GM19397 (cell line): ENCODE data around the gene CA10.

ENCODE experiments used
- ATAC-seq: cut with Tn5 transposase; IDR thresholded peaks from one replicate; pipeline ENCODE4 v1.9.1; 2021; ENCODE audit warnings: mild to moderate bottlenecking, moderate library complexity; ENCODE audit not compliant: unreplicated experiment

Gene CA10

DNA sequence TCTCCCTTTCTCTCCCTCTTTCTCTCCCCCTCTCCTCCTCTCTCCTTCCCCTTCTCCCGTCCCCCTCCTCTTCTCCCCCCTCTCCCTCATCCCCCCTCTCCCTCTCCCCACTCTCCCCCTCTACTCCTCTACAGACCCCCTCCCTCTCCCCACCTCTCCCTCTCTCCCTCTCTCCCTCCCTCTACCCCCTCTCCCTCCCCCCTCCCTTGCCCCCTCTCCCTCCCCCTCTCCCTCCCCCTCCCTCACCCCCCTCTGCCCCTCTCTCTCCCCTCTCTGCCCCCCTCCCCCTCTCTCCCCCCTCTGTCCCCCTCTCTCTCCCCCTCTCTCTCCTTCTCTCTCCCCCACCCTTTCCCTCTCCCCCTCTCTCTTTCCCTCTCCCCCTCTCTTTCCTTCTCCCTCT lies 545.3 kb downstream of the CA10 start:
- ATAC-seq: no peak

DNA sequence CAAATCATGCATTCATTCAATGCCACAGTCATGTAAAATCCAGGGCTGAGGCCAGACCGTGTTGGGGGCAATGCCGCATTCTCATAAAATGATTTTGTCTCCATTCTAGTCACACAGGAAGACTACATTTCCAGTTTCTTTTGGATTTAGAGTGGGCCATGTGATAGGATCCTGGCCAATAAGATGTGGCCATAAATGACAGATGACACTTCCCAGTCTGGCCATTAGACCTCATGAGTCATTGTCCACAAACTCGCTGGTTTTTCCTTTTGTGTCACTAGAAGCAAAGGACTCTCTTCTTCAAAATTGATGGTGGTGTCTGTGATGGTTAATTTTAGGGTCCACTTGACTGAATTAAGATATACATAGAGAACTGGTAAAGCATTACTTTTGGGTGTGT lies 545.8 kb downstream of the CA10 start:
- ATAC-seq: no peak

DNA sequence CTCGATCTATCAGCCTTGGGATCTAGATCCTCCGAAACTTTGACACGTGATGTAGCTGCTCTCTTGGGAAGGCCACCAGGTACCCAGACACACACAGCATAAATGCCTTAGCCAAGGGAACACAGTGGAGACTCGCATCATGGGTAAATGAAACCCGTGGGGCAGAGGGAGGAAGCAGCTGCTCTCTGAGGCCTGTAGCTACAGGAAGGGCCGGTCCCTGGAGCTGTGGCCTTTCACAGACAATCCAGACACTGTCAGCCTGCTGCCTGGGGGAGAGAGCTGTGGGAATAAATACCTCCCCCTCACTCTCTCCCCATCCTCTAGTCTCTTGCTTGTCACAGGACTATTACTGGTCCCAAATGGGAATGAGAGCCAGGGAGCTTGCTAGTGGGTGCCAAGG lies 546.9 kb downstream of the CA10 start:
- no peak for ATAC-seq

DNA sequence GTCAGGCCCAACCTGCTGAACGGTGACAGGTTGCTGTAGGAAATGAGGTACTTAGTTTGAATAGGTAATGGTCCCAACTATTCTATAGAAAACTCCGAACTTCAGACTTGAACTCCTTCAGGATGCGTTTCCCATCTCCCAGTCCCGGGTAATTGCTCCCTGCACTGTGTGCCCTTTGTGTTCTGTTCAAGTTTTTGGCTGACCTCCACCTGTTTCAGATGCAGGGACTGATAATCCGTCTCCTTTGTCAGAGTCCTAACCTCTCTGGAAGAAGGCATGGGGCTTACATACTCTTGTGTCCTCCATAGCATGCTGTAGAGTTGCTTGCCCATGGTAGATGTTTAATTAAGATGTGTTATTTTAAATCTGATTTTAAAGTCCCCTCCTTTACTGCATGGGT lies 547.7 kb downstream of the CA10 start:
- no peak for ATAC-seq

DNA sequence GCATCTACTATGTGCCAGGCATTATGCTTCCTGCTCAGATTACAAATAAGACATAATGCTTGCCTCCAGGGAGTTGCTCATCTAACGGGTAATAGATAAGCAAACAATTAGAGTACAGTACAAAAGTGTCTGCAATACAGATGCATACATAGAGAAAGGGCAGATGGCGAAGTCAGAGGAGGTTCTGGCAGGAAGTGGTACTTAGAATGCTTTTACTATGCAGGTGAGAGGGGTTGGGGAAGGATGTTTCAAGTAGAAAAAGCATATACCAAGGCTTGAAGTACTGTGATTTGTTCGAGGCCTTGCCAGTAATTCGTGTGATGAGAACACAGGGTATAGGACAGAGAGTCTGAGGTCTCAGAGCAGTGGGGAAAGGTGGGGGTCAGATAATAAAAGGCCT lies 548.4 kb downstream of the CA10 start:
- no peak for ATAC-seq

DNA sequence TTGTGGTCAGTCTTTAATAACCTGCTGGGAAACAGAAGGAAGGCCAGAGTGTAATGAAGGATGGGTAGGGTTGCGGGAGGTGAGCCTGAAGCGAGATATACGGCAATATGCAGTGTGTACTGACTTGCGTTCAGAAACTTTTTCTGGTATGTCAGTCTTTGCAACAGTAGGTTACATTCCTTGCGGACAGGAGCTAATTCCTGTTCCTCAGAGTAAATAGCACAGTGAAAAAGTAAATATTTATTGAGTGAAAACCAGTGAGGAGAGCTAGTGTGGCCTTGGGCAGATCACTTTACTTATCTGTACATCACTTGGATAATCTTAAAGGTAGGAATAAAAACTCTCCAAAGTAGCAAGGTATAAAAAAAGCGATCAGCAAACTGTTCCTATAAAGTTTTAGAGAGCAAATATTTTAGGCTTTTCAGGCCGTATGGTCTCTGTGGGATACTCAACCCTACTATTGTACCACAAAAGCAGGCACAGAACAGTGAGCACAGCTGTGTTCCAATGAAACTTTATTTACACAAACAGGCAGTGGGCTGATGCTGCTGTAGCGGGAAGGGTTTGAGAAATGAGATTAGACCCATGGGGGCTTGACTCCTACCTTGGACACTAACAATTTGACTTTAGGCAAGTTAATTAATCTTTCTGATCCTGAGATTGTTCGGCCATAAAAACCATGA lies 550.1 kb downstream of the CA10 start:
- ATAC-seq: no peak

DNA sequence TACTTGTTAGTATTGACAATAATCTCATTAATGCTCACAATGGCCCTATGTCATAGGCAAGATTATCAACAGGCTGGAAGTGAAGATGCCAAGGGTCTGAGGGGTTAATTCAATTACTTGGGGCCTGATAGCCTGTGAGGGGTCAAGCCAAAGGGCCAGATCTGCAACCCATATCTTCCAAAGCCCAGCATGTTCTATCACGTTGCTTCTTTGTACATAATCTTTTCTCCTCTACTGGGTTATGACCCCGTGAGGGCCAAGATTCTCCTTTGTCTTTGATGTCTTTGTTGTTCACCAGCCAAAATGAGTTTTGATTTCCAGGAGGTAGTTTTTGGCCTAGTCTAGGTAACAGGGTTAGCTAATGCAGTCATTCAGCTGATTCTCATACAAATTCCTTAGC lies 551.0 kb downstream of the CA10 start:
- no peak for ATAC-seq

DNA sequence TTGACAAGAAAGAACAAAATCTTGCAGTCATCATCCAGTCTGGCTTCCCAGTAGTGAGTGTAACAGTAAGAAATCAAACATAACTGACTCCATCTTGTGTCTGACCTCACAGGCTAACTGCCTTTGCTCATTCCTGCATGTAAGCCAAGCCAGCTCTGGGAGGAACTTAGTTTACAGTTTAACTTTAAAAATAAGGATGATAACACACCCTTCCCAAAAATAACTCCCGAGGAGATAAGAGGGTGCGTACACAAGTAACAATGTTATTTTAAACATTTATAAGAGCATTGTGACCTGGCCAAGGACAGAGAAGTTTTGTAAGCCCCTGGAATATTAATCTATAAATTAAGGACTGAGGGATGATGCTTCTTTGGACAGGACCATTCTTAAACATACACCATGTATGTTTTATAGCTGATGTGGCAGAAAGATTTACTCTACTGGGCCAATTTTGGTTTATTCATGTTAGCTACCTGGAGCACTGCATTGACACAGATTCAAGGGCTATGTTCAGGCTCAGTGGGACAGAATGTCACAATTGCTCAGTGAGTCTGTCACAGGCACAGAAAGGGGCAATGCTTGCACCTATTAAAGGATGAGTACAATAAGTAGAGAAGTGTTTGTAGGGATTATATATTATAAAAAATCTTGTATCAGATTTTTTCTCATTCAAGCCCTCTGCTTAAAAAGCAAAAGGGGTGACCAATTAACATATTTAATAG lies 554.1 kb downstream of the CA10 start:
- no peak for ATAC-seq

DNA sequence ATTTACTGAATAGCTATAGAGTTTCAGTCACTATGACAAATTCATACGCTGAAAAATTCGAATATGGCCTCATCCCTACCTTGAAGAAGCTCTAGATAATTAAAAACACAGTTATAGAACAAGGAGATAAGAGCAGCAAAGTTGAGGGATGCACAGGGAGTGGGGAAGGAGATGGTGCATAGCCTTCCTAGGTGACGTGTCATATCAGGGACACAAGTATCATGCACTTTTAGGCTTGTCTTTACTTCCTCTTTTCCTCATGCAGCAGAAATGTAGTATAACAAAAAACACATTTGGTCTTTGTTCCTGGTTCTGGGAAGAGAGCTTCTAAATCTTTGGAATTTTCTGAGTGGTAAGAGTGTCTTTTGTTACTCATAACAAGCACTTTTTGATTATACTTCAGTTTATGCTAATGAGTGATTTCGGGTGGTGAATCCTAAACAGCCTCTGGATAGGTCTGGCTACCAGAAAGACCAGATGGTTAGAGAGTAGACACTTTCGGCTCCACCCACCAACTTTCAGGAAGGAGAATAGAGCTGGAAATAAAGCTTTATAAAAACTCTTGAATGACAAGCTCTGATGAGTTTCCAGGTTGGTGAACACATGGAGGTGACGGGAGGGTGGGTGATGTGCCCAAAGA lies 556.8 kb downstream of the CA10 start:
- no peak for ATAC-seq

DNA sequence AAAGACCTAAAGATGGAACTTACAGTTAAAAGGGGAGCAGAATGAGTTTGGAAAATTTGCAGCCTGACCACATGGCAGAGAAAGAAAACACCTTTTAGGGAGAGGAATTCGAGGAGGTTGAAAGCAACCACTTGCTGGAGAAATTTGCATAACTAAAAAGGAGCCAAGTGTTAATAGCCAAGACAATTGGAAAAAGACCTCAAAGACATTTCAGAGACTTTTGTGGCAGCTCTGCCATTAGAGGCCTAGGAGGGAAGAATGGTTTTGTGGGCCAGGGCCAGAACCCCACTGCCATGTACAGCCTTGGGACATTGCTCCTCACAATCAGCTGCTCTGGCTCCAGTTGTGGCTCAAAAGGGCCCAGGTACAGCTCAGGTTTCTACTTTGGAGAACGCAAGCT lies 559.7 kb downstream of the CA10 start:
- no peak for ATAC-seq

DNA sequence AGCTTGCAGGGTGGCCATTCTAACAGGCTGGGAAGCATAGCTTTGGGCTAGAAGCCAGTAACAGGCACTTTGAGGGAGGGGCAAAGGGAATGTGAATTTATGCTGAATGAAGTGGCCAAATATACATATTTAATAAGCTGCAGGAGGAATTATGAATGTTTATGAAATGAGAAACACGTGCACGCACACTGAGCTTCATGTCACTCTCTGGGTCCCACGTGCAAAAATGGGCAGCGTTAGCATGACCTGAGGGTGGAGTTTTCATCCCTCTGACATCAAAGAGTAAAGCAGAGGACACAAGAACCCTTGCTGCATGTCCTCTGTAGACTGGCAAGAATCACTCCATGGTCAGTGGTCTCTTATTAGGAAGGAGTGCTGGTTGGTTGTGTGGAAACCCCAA lies 561.2 kb downstream of the CA10 start:
- ATAC-seq: no peak

DNA sequence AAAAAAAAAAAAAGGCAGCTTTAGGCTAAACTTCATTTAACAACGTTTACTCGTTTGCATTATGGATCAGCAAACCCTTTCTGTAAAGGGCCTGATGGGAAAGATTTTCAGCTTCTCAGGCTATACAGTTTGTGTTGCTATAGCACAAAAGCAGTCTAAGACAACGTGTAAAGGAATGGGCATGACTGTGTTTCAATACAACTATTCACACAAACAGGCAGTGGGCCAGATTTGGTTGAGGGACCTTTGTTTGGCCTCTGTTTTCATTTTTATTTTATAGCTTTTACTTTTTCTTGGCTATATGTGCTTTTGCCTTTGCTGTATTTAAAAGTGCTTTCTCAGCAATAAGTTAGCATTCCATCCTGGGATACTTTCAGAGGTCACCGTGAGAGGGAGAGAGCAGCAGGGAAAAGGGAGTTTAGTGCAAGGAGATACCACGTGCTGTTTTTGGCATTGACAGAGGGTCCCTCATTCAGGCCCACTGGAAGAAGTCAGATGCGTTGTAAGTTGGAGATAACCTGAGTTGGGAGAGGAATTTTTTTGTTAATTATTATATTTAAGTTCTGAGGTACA lies 562.6 kb downstream of the CA10 start:
- no peak for ATAC-seq

DNA sequence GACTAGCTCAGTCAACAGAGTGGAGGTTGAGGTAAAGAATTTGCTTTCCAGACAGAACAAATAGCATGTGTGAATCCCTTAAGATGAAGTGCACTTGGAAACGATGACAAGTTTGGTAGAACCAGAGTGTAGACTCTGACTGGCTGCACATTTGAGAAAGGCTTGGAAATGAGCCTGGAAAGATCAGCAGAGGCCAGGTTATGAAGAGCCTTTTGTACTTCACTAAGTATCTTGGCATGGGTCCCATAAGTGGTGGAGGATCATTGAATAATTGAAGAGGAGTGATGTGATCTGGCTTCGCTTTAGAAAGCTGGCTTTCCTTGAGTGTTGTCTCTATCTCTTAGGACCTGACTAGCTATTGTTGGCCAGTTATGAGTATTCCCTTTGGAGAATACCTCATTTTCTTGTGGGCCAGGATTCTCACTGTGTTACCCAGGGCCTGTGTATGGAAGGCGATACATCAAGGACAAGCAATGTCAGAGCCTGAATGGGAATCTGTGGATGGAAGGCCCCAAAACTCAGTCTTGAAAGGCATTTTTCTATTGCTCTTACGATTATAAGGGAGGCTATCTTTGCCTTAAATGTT lies 568.4 kb downstream of the CA10 start:
- ATAC-seq: no peak

DNA sequence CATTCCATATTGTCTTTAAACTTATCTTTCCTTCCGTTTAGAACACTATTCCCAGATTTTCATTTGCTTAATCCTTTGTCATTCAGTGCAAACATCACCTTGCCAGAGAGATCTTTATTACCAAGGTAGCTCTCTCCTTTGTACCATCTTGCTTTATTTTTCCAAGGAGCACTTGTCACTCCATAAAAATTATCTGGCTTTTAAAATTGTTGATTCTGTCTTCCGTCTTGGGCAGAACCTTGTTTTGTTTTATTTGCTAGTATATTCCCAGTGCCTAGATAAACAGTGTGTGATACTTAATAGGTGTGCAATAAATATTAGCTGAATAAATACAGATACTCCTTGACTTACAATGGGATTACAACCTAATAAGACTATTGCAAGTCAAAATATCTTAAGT lies 570.5 kb downstream of the CA10 start:
- ATAC-seq: no peak

DNA sequence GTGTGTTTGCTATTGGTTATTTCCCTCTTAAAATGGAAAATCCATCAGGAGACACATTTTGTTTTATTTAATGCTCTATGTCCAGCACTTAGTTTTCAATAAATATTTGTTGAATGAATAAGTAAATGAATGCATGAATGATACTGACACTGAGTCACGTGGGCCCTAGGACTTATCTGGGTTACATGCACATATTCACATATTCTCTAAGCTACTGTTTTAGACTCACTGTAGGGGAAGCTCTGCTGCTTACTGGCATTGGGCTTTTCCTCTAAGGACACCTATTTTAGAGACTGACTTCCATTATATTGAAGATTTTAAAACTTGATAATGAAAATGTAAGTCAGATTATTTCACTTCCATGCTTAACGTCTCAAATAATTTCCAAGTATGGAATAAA lies 571.0 kb downstream of the CA10 start:
- ATAC-seq: no peak

DNA sequence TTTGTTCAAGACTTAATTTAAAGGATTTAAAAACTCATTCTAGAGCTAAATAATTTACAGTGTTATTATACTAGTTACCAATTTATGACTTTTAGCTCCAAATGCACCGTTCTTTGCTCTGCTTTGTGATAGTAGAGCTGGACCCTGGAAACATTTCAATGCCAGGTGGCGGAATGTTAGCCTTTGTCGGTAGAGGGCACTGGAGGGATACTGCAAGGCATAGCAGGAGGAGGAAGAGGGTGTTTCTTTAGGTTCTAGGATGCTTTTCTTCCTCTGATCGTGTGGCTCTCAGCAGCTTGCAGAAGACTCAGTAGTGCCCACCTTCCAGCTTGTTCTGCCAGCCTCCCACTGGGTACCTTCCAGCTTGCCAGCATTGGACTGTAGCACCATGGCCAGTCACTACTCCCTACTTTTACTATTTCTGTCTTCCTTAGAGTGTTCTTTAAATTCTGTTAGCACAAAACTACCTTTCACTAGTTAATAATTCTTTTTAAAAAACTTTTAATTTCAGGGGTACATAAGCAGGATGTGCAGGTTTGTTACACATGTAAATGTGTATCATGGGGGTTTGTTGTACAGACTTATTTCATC lies 572.9 kb downstream of the CA10 start:
- no peak for ATAC-seq

DNA sequence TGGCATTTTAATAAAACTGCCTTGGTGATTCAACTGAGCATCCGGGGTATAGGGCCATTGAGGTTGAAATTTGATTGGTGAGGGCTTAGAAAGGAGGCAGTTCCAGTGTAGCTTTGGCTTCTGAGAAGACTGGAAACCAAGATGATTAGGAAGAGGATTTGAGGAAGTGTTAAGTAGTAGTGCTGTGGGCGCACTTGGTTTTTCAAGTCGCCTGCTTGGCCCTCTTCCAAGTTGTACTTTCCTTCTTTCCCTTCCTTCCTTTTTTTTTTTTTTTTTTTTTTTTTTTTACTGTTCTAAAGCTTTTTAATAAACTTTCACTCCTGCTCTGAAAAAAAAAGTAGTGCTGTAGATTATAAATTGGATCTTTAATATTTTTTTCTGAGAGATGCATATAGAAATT lies 577.6 kb downstream of the CA10 start:
- no peak for ATAC-seq
